HG03025 (cell line): ENCODE data around the gene SLC25A17.
"Not testable (repeated sequence)": the region's sequence is repeated elsewhere in the genome, so short reads cannot be mapped to it uniquely, and the experiment has no call there.

ENCODE experiments used
- ATAC-seq: cut with Tn5 transposase; IDR thresholded peaks from one replicate; pipeline ENCODE4 v1.9.1; 2021; ENCODE audit warnings: mild to moderate bottlenecking, moderate library complexity; ENCODE audit not compliant: unreplicated experiment, low FRiP score

Gene SLC25A17

DNA sequence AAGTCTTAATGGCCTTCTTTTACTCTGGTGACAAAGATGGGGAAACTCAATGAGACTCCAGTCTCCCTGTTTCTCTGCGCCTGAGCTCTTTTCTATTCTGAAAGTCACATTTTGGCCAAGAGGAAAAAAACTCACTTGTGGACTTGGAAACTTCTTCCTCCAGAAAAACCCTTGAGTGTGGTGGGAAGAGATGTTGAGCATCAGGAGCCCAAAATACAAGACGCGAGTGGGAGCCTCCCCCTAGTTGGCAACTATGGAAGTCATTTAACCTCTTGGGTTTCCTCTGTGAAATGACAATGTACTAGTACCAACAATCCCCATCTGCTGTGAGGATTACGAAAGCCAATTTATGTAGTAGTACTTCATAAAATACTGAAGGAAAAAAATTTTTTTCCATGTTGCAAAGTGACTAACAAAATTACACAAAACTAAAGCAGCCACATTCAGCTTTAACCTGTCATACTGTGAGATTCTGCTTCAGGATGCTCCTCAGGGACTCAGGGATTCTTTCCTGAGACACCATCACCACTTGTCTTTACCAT lies 524 bp upstream of the SLC25A17 start:
- ATAC-seq = no peak

DNA sequence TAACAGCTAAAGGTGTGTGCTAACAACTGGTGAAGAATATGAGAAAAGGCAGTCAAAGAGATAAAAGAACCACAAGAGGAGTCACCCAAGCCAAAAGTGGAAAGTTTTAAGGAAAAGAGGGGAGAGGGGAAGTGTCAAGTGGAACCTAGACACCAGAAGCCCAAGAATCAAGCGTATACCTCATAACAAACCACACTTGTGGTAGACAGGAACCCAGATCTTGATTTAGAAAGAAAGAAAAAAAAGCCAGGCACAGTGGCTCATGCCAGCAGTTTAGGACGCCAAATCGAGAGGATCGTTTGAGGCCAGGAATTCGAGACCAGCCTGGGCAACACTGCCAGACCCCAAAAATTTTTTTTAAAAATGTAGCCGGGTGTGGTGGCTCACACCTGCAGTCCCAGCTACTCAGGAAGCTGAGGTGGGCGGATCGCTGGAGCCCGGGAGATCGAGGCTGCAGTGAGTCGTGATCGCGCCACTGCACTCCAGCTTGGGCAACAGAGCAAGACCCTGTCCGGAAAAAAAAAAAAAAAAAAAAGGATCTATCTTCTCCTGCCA lies 877 bp downstream of the SLC25A17 start:
- no peak for ATAC-seq

DNA sequence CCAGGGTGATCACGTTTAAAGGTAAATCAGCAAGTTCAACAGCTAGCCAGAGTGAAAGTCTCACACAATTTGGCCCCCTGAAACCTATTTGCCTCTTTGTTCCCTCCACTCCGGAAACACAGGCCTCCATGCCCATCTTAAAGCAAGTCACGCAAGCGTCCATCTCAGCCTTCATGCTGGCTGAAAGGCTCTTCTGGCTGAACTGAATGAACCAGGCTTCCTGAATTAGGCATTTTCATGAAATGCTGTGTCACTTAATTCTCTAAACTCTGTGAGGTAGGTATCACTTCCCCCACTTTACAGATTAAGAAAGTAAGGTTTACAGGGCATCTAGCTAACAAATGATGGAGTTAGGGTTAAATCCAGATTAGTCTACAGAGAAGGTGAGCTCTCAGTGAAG lies 1.4 kb downstream of the SLC25A17 start:
- no peak for ATAC-seq

DNA sequence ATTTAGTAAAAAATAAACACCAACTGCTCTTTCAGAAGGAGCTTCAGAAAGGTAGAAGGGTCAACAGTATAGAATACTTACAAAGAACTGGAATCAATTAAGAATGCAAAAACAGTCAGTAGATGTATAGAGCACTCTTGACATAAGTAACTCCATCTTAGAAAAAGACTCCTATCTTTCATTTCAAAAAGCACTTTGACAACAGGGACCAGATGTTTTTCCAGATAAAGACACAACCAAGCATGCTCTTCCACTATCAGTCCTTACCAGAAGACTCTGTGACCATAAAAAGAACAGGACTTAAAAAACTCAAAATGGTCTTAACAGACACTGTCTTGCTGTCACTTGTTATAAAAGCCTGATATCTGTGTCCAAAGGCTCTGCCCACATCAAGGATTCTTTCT lies 5.2 kb downstream of the SLC25A17 start:
- ATAC-seq = no peak

DNA sequence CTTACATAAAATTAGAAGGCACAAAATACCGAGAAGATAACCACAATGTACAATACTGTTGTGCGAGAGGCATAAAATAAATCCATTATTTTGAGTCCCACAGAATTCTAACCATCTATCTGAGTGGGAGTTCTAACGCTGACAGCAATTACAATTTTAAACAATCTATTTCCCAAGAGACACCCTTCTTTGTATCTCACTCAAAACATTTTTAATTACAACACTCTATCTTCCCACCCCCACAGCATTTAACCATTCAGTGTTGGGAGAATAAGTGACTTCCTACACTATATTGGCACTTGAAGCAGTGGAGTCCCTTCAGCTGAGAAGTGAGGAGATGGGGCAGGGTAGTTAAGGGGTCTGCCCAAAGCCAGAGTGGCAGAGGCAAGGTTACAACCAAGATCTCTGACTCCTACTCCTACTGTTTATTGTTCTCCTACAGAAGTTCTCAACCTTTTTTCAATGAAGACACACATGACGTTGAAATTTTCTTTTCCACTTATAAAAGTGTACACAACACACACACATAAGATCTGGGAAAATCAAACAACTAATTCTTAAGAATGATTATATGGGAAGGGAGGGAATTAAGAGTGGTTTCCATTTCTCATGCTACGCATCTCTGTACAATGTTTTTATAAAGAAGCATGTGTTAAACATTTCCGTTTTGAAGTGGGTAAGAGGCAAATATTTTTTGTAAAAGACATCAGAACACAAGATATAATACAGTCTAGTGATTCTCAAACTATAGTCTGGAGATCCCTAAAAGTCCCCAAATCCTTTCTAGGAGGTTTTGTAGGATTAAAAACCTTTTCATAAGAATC lies 10.9 kb downstream of the SLC25A17 start:
- no peak for ATAC-seq

DNA sequence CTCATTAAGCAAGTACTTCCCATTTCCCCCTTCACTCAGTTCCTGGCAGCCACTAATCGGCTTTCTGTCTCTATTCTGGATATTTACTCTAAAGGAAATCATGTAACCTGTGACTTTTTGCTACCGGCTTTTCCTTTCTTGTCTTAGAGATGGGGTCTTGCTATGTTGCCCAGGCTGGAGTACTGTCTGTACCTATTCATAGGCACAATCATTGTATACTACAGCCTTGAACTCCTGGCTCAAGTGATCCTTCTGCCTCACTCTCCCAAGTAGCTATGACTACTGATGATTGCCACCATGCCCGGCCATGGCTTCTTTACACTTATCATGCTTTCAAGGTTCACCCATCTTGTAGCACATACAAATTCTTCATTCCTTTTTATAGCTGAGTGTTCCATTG lies 12.4 kb downstream of the SLC25A17 start:
- no peak for ATAC-seq

DNA sequence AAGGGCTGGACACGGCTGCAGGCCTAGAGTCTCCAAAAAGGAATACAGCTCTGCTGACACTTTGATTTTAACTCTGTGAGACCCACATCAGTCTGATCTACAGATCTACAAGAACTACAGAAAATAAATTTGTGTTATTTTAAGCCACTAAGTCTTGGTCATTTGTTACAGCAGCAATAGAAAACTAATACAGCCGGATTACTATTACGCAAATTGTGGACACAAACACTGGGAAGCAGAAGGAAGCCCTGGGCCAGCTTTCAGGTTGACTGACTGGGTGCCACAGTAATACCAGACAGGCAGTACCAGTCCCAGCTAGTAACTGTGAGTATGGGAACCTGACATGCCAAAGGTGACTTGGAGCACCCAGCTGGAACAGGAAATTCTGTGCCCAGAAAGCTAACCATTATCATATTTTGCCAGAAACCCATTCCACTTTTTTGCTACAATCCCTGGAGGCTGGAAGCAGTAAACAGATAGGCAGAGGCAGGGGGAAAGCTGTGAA lies 13.4 kb downstream of the SLC25A17 start:
- ATAC-seq = no peak

DNA sequence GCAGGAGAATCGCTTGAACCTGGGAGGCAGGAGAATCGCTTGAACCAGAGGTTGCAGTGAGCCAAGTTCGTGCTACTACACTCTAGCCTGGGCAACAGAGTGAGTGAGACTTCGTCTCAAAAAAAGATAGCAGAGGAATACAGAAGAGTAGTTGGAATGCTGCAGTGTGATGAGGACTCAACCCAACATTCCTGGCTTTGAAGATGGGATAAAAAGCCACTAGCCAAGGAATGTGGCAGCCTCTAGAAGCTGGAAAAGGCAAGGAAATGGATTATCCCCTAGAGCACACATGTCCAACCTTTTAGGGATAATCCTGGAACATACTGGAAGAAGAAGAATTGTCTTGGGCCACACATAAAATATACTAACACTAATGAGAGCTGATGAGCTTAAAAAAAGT lies 13.9 kb downstream of the SLC25A17 start:
- ATAC-seq = no peak

DNA sequence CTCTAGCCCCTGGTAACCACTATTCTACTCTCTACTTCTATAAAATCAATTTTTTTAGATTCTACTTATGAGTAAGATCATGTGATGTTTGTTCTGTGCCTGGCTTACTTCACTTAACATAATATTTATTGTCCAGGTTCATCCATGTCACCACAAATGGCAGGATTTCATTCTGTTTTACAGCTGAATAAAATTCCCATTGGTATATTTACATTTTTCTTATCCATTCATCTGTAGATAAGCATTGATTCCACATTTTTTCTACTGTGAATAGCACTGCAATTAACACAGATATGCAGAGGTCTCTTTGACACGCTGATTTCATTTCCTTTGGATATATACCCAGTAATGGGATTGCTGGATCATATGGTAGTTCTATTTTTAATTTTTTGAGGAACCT lies 15.8 kb downstream of the SLC25A17 start:
- no peak for ATAC-seq

DNA sequence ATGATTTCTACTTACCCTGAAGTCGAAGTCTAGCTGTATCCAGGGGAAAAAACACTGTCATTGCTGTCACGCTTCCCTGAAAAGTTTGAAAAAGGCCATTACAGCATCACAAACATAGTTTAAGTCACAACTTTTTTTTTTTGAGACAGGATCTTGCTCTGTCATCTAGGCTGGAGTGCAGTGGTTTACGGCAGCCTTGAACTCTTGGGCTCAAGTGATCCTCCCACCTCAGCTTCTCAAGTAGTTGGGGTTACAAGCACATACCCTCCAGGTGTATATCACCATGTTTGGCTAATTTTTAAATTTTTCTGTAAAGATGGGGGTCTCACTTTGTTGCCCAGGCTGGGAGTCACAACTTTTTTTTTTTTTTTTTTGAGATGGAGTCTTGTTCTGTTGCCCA lies 20.1 kb downstream of the SLC25A17 start:
- ATAC-seq = no peak

DNA sequence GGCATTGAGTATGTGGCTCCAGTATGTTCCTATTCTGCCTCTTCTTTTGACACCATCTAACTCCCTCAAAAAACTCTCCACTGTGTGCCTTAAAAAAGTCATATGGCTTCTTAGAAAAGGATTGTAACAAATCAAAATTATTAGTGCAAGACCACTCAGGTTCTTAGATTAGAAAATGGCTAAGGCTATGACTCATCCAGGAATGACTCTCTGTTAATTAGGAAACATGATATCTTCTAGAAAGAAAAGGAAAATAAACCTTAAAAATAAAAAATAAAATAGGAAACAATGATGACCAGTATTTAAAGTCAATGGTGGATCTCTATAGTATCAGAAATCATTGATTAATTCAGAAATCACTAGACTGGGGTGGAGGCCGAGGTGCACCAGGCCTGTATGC lies 21.7 kb downstream of the SLC25A17 start:
- ATAC-seq = no peak

DNA sequence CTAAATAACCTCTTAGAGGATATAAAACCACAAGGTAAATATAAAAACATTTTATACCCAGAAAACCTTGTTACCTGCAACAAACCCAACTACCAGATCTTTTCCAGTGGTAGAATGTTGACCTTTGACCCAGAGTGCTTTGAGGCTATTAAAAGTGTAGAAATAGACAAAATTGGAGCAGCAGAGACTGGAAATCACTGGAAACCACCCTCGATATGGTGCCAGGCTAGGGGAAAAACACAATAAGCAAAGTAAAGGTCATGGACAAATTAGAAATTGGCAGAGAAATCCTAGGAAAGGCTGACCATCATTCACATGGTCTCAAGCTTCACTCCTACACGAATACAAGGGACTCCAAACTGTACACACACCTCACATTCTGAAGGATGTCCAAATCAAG lies 26.7 kb downstream of the SLC25A17 start:
- no peak for ATAC-seq

DNA sequence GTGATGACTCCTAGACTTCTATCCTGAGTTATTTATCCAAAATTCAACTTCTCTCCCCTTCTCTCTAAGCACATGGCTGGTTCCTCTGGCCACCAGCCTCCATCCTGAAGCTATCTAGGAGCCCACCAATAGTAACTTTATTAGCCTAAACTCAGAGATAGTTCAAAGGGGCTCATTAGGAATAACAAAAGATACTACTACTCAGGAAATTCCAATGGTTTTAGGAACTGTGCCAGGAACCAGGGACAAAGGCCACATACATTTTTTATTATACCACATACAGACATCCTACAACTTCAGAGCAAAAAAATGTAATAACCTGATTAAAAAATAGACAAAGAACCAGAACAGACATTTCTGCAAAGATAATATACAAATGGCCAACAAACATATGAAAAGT lies 27.9 kb downstream of the SLC25A17 start:
- no peak for ATAC-seq

DNA sequence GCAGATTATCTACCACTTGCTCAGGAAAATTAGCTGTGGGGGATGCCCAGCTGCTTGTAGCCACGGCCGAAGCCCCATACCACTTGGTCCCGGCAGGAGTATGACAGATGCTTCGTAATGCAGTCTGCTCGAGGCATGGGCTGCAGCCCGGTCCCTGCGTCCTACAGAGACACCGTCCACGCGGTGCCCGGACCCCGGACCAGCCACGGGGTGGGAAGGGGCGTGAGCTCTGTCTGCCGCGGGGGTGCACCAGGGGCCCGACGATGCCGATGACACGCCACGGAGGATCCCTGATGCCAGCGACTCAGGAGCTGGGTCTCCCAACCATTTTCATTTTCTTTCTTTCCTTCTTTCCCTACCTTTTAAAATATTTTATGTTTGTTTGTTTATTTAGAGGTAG lies 30.0 kb downstream of the SLC25A17 start:
- ATAC-seq = no peak

DNA sequence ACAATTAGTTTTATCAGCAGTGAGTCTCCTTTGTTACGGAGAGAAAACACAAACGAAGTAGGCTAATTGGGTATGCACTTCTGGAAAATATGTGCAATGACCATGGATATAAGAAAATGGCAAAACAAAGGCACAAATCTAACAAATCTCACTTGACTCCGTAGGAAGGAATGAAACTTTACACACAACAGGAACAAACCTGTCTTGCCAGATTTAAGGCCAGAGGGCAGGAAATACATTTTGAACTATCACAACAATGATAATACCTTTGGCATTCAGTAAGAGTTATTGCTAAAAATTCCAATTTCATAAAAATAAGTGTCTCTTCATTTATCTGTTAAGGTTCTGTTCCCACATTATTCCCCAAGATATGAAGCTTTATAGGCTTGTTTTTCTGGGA lies 36.6 kb downstream of the SLC25A17 start:
- ATAC-seq = no peak

DNA sequence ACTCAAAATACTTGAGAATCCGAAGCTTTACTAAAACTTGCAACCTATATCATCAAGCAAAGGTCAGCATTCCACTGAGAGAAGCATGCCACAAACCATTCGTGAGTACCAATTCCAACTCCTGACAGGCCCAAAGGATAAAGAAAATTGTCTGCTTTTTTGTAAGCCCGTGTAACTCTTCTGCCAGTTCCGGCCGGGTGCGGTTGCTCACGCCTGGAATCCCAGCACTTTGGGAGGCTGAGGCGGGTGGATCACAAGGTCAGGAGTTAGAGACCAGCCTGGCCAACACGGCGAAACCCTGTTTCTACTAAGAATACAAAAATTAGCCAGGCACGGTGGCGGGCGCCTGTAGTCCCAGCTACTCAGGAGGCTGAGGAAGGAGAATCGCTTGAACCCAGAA lies 37.4 kb downstream of the SLC25A17 start:
- not testable (repeated sequence) for ATAC-seq

DNA sequence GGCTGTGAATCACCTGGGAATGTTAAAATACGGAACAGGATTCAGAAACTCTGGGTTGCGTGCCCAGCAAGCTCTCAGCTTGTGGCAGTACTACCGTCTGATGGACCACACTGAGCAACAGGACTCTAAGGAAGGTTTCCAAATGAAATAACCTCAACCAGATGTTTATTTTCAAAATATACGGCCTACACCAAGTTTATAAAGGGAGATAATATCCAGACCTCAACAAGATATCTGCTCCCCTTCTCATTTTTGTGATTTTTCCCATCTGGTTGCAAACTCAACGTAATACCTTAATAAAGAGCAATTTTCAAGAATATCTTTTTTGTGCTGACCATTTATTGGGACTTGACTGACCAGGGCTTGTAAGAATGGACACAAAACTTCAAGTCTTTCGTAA lies 49.4 kb downstream of the SLC25A17 start:
- no peak for ATAC-seq

DNA sequence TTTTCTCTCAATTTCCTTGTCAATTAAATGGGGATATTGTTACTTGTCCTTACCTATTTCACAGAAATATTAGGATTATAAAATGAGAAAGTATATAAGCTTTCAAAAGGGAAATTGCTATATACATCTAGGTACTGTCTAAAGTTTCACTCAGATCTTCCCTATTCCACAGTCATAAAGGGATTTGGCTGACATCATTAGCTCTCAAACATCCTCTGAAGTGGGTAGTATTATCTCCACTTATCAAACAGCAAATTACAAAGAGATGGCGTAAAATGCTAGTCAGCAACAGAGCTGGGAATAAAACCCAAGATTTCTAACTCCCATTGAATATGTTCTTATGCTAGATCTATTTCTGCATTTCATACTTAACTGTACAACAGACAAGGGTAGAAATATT lies 50.9 kb downstream of the SLC25A17 start:
- ATAC-seq = no peak

DNA sequence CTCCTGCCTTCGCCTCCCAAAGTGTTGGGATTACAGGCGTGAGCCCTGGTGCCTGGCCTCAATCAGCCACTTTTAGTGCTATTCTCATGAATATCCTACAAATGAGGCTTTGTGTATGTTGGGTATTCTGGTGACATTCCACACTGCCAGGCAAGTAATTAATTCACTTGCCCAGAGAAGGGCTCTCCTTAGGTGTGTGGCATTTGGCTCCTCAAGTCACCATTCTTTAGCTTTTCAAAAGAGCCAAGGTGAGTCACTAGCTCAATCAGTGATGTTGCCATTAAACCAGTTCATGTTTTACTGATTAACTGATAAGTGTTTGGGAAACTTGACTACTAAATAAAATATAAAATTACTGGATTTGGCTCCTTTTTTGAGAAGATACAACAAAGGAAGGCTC lies 52.2 kb downstream of the SLC25A17 start:
- ATAC-seq = no peak

DNA sequence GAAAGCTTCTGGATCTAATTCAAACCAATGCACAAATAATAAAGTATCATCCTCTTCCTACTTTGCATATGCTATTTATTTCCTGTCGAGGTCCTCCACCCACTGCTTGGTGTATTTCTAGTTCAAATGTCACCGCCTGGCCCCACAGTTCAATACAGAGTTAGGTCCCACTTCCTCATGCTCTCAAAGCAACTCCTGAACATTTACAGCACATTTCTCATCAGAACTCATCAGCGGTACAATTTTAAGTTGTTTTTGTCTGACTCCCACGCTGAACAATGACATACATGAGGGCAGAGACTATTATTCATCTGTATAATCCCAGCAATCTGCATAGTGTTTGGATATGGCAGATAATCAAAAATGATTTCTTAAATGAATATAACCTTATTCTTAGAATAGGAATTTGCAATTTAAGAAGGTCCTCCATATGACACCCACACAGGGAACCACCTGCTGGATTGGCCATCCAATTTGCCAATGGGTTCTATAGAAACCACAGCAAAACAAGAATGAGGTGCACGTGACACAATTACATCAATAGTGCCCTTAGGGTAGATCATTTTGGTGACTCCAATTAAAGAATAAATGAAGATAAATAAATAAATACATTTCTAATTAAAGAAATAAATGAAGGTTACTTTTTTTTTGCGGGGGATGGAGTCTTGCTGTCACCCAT lies 54.2 kb downstream of the SLC25A17 start:
- no peak for ATAC-seq

DNA sequence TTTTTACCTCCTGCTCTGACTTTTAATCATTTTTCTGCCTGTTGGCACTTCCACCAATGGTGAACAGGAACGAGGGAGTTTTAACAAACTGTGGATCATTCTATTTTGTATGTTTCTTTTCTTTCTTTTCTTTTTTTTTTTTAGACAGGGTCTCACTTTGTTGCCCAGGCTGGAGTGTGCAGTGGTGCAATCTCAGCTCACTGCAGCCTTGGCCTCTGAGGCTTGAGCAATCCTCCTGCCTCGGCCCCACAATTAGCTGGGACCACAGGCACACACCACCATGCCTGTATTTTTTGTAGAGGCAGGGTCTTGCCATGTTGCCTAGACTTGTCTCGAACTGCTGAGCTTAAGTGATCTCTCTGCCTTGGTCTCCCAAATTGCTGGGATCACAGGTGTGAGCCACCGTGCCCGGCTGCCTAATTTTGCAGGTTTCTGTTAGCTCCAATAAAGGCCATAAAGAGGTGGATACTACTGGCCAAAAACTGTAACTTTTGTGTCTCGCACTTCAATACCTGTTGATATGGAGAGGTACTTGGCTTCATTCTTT lies 59.8 kb downstream of the SLC25A17 start:
- ATAC-seq = no peak
